CD4-positive, alpha-beta T cell treated with Interleukin-15 for 4 hours (primary cell): Measurements from ENCODE around the gene ALDH3B1.

Experiments used
- DNase-seq: peaks from one replicate; pipeline ENCODE4 v3.0.0-alpha.2; 2020; ENCODE audit warnings: low spot score

ALDH3B1 gene

GRCh38 chr11:68044145-68044813 is 34.2 kb downstream of the ALDH3B1 start:
- DNase-seq, result no peak

- no peak for DNase-seq
Observed at GRCh38 chr11:68044898-68045351, 34.8 kb downstream of the ALDH3B1 start.

GRCh38 chr11:68047437-68048290 is 37.5 kb downstream of the ALDH3B1 start:
- DNase-seq, result no peak

DNA sequence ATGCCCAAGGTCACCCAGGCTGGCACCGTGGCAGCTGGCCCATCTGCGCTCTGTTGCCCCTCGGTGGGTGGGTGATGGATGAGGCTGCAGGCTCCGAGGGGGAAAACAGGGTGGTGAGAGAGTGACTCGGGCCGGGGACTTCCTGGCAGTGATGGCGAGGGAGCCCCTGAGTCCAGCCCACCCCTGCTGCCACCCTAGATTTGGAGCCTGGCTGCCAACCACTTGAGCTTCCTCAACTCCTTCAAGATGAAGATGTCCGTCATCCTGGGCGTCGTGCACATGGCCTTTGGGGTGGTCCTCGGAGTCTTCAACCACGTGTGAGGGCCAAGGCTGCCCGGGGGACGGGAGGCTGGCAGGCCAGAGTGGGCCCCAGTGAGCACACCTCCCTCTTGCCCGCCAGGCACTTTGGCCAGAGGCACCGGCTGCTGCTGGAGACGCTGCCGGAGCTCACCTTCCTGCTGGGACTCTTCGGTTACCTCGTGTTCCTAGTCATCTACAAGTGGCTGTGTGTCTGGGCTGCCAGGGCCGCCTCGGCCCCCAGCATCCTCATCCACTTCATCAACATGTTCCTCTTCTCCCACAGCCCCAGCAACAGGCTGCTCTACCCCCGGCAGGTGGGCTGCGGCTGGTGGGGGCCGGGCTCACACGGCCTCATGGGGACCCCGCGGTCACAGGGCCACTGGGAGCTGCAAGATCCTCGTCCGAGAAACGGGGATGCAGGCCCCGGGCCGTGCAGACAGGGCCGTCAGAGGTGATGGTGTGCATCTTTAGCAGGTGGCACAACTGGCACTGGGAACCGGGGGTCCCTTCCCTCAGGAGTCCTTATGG is 38.8 kb downstream of the ALDH3B1 start:
- no peak for DNase-seq

- DNase-seq, result no peak
Observed at GRCh38 chr11:68049509-68050370, 39.6 kb downstream of the ALDH3B1 start.

DNA sequence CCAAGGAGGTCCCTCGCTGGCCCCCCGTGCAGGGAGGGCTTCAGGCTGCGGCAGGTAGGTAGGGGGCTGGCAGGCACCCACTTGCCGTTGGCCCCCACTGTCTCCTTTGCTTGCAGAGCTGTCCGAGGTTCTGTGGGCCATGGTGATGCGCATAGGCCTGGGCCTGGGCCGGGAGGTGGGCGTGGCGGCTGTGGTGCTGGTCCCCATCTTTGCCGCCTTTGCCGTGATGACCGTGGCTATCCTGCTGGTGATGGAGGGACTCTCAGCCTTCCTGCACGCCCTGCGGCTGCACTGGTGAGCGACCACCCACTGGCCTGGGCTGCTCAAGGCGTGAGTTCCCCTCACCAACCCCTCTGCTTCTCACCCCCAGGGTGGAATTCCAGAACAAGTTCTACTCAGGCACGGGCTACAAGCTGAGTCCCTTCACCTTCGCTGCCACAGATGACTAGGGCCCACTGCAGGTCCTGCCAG is 40.3 kb downstream of the ALDH3B1 start:
- DNase-seq, result no peak

- no peak for DNase-seq
Observed at GRCh38 chr11:68051191-68052136, 41.3 kb downstream of the ALDH3B1 start.

DNA sequence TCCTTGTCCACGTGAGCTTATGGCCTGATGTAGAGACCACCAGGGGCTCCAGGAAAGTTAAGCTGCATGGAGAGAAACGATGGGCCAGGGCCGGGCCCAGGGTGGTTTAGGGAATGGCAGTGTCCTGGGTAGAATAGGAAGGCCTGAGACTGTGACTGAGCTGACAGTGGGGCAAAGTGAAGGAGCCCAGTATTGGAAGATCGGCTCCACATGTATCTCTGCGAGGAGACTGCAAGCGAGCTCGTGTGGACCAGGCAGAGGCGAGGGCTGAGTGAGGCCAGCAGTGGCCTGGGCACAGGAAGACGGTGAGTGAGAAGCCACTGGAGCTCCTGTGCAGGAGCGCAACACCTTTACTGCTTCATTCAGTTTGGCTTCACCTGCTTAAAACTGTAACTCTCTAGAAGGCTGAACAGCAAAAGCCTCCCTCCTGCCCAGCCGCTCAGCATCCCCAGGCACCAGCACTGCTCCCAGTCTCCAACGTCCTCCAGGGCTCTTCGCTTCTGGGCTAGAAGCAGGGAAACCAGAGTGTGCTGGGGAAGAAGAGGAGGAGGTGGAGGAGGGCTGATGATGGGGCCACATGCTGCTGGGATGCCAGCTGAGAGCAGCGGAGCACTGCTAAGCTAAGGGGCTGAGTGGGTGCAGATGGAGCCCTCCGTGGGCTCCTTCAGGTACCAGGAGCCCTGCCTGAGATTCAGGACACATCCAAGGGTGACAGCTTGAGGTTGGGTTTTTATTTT is 42.2 kb downstream of the ALDH3B1 start:
- no peak for DNase-seq

DNA sequence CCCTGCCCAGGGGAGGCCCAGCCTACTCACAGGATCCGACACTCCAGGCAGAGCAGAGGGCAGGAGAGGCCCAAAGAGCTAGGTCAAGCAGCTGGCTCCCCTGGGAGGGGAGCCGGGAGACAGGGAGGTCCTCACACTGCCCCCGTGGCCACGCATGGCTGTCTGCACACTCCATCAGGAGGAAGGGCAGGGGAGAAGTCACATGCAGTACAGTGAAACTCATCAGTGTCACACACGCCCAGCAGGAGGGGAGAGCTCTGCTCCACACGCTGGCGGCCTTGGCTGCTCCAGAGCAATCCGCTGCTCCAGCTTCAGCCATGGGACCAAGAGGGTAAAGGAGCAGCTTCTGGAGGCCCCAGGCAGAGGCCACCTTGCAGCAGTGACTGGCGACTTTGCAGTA is 43.0 kb downstream of the ALDH3B1 start:
- no peak for DNase-seq

DNA sequence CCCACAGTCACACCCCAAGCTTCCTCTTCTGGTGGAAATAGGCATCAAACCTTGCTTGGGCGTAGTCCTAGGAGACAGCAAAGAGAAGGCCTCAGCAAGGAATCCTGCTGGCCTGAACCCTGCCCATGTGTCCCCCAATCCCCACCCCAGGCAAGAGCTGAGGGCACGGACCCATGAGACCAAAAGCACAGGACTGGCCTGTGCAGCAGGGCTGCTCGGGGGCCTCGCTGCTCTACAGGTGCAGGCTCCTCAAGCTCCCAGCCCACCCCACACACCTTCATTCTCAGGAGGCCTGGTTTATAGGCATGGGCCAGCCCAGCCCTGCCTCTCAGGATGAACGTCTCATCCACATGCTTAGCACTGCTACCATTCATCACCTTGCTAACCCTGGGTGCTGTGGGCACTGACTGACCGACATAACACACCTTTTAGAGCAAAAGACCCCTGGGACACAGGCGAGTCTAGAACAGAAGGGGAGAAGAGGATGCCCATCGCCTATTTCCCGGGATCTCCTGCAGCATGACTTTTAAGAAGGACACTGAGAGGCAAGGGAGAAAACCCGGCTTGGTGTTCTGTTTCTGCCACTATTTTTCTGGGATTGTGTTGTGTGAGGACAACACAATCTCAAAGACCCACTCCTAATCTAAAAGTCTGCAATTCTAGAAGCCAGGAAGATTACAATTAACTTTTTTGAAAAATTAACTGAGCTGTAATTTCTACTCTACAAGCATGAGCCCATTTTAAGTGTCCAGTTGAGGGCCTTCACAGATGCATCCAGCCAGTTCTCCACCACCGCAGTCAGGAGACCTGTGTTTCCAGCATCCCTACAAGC is 44.1 kb downstream of the ALDH3B1 start:
- no peak for DNase-seq

GRCh38 chr11:68056317-68057285 is 46.5 kb downstream of the ALDH3B1 start:
- no peak for DNase-seq

DNA sequence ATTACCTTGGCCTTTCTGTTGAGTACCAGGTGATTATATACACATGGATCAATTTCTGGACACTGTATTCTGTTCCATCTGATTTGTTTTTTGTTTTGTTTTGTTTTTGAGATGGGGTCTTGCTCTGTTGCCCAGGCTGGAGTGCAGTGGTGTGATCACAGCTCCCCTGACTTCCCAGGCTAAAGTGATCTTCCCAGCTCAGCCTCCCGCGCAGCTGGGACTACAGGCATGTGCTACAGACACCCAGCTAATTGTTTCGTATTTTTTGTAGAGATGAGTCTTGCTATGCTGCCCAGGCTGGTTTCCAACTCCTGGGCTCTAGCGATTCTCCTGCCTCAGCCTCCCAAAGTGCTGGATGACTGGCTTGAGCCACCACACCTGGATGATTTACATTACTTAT is 47.7 kb downstream of the ALDH3B1 start:
- no peak for DNase-seq

GRCh38 chr11:68061508-68061907 is 51.4 kb downstream of the ALDH3B1 start:
- DNase-seq, result no peak

- DNase-seq, result no peak
Observed at GRCh38 chr11:68064926-68065325, 54.8 kb downstream of the ALDH3B1 start.

DNA sequence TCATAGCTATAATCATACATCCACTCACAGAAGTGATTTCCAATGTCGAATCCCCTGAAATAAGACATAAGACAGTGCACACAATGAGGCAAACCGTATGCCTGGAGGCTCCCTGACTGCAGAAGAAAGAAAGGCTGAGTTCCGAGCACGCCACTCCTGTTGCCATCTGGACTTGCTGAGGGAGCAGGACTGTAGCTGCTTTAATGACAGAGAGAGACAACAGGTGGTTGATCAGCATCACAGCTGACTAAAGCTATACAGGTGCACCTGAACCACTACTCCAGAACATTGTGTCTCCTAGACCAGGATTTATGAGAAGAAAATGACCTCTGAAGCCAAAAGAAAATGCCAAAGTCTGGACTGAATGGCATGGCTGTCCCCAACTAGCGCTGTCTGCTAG is 55.7 kb downstream of the ALDH3B1 start:
- DNase-seq, result no peak

DNA sequence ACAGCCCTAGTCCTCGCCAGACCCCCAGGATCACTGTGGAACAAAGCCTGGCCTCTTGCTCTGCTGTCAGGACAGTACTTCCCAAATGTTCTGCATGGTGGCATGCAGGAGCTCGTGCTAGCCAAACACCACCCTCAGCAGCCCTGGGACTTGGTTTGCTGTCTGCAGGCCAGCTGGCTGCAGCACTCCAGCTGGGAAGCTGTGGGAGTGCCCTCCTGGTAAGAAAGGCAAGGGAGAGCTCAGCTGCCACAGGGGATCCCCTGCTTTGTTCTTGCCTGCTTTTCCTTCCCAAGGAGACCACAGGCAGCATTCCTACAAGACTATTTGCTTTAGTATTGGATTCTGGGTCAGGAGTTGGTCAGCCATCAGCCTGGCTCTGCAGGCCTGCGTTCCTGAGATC is 56.6 kb downstream of the ALDH3B1 start:
- no peak for DNase-seq

GRCh38 chr11:68067991-68068390 is 57.9 kb downstream of the ALDH3B1 start:
- no peak for DNase-seq
